Chondrocyte (in vitro differentiated cells): ENCODE results near the gene SLC25A24. TPM values are rescaled to one million over a fixed set of nuclear protein-coding genes. Genes with fewer than 3 reads are reported as not detected.
"Not testable (repeated sequence)": the region's sequence is repeated elsewhere in the genome, so short reads cannot be mapped to it uniquely, and the experiment has no call there.

Experiments used
- DNase-seq: peaks from one replicate; pipeline ENCODE4 v3.0.0; 2021; ENCODE audit warnings: mixed read lengths, low spot score
- H3K27ac Mint-ChIP-seq: one replicate; pipeline ENCODE4 v1.8.0; 2021; ENCODE audit warnings: mild to moderate bottlenecking, moderate library complexity, mixed read lengths; ENCODE audit not compliant: unreplicated experiment
- H3K27me3 Mint-ChIP-seq: 2 replicates; pipeline ENCODE4 v1.8.0; 2021; ENCODE audit warnings: low read depth, mixed read lengths
- H3K36me3 Mint-ChIP-seq: 2 replicates; pipeline ENCODE4 v1.8.0; 2021; ENCODE audit warnings: low read depth, mixed read lengths
- H3K4me1 Mint-ChIP-seq: 2 replicates; pipeline ENCODE4 v1.8.0; 2021; ENCODE audit warnings: low read depth, mild to moderate bottlenecking, mixed read lengths
- H3K4me3 Mint-ChIP-seq: one replicate; pipeline ENCODE4 v1.8.0; 2021; ENCODE audit warnings: mild to moderate bottlenecking, moderate library complexity, mixed read lengths; ENCODE audit not compliant: unreplicated experiment
- H3K9me3 Mint-ChIP-seq: 2 replicates; pipeline ENCODE4 v1.8.0; 2021; ENCODE audit warnings: low read depth, mixed read lengths
- CTCF ChIP-seq: fragments of 200-600 bp; sonication (generic); IDR thresholded peaks from 2 replicates; pipeline ENCODE4 v1.5.0; 2021; ENCODE audit warnings: antibody characterized with exemption, mild to moderate bottlenecking, moderate library complexity
- total RNA-seq: library from RNA; stranded (reverse); gene quantifications from 3 replicates; pipeline ENCODE4 v1.2.1, GENCODE V29; 2021

Gene SLC25A24
- total RNA-seq, 1 donor from 2014 or later: 43.4 TPM

GRCh38 chr1:108179018-108179417, 21.1 kb downstream of the SLC25A24 start:
- no peak for TF ChIP-seq CTCF
- Mint-ChIP-seq H3K27ac (no peak overlapping the region), H3K4me1 (peaks cover 22% of the 10 kb centered on the region), H3K9me3 (peaks cover 4% of the 10 kb centered on the region), H3K4me3 (no peak overlapping the region), H3K27me3 (no peaks in the 10 kb centered on the region), H3K36me3 (peaks cover 44% of the 10 kb centered on the region)
- DNase-seq: no peak

- H3K36me3 Mint-ChIP-seq, H3K4me3 Mint-ChIP-seq, H3K27me3 Mint-ChIP-seq, H3K4me1 Mint-ChIP-seq, H3K9me3 Mint-ChIP-seq, H3K27ac Mint-ChIP-seq, DNase-seq: not testable (repeated sequence)
Measured at GRCh38 chr1:108162409-108162808, 37.7 kb downstream of the SLC25A24 start.

GRCh38 chr1:108159951-108160350, 40.2 kb downstream of the SLC25A24 start:
- not testable (repeated sequence) for H3K27ac Mint-ChIP-seq, H3K36me3 Mint-ChIP-seq, H3K27me3 Mint-ChIP-seq

DNA sequence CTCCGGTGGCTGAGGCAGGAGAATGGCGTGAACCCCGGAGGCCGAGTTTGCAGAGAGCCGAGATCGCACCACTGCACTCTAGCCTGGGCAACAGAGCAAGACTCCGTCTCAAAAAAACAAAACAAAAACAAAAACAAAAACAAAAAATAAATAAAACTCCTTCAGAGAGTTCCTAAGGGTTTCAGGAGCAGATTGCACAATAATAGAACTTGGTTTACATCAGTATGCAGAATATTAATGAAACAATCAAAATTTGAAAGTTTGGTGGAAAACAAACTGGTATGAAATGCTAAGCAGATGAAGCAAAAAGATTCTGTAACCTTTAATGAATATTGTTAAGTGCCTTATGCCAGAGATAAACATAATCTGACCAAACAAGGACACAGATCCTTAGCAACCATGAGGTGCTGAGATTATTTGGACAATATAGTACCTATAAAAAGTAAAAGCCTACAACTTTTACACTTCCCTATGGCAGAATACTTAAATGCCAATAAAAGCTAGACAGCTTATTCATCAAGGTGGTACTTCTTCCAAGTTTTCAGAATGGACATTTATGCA, 41.2 kb downstream of the SLC25A24 start:
- DNase-seq: no peak
- no peaks in the 10 kb centered on the region for H3K4me1 Mint-ChIP-seq
- TF ChIP-seq CTCF: no peak
- H3K4me3 Mint-ChIP-seq: no peak overlapping the region
- no peaks in the 10 kb centered on the region for H3K27me3 Mint-ChIP-seq
- no peak overlapping the region for H3K27ac Mint-ChIP-seq
- H3K9me3 Mint-ChIP-seq: no peaks in the 10 kb centered on the region
- H3K36me3 Mint-ChIP-seq: peaks cover 18% of the 10 kb centered on the region

More at GRCh38 chr1:108159951-108160350, 40.2 kb downstream of the SLC25A24 start:
- not testable (repeated sequence) for H3K4me1 Mint-ChIP-seq, DNase-seq, H3K9me3 Mint-ChIP-seq, H3K4me3 Mint-ChIP-seq

DNA sequence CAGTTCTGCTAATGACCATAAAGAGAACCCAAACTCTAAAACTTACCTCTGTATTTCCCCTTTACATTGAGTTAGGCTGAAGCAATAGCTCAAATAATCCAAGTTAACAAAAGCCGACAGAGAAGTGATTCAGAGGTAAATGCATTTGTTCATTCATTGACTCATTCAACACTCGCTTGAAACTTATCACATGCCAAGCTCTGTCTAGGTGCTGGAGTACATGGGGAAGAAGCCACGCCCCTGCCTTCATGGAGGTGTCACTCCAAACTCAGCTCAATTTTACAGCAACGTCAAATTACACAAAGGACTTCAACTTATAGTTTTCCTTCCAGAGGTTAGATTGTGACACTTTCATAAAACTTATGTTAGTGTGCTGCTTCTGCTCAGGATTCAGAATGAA, 45.8 kb downstream of the SLC25A24 start:
- peaks cover 21% of the 10 kb centered on the region for H3K36me3 Mint-ChIP-seq
- TF ChIP-seq CTCF: no peak
- DNase-seq: no peak
- H3K27me3 Mint-ChIP-seq: no peaks in the 10 kb centered on the region
- H3K4me3 Mint-ChIP-seq: no peak overlapping the region
- no peak overlapping the region for H3K27ac Mint-ChIP-seq
- no peaks in the 10 kb centered on the region for H3K4me1 Mint-ChIP-seq
- no peaks in the 10 kb centered on the region for H3K9me3 Mint-ChIP-seq

- no peak overlapping the region for H3K27ac Mint-ChIP-seq
- TF ChIP-seq CTCF: no peak
- H3K27me3 Mint-ChIP-seq: no peaks in the 10 kb centered on the region
- peaks cover 25% of the 10 kb centered on the region for H3K36me3 Mint-ChIP-seq
- no peak for DNase-seq
- H3K9me3 Mint-ChIP-seq: no peaks in the 10 kb centered on the region
- no peaks in the 10 kb centered on the region for H3K4me1 Mint-ChIP-seq
- H3K4me3 Mint-ChIP-seq: no peak overlapping the region
Measured at GRCh38 chr1:108152782-108153222, 47.3 kb downstream of the SLC25A24 start.
